GM23338 (cell line): ENCODE measurements around the gene TCF3. TPM values are rescaled to one million over a fixed set of nuclear protein-coding genes. Genes with fewer than 3 reads are reported as not detected.

ENCODE experiments used
- ATAC-seq: fragments of 200-7000 bp; cut with Tn5 transposase; 3 replicates; pipeline ENCODE4 v1.9.1; 2020
- DNase-seq: peaks from one replicate; pipeline ENCODE4 v3.0.0-alpha.2; 2015; ENCODE audit warnings: low spot score
- H2AFZ ChIP-seq: fragments of 200-600 bp; sonication (generic); 2 replicates; pipeline ENCODE4 v1.8.0; 2016; ENCODE audit warnings: antibody characterized with exemption, mild to moderate bottlenecking, moderate library complexity
- H3F3A ChIP-seq: fragments of 200-600 bp; sonication (generic); replicated peaks from 2 replicates; pipeline ENCODE4 v1.8.0; 2017; ENCODE audit warnings: antibody characterized with exemption, mixed run types, low read depth
- H3K27ac ChIP-seq: fragments of 200-600 bp; sonication (generic); 2 replicates; pipeline ENCODE4 v1.6.1; 2016; ENCODE audit warnings: low read depth
- H3K27me3 ChIP-seq: fragments of 200-600 bp; sonication (generic); 2 replicates; pipeline ENCODE4 v1.8.0; 2016; ENCODE audit warnings: mild to moderate bottlenecking, mixed run types, moderate library complexity; ENCODE audit not compliant: insufficient read depth
- H3K36me3 ChIP-seq: fragments of 200-600 bp; sonication (generic); 2 replicates; pipeline ENCODE4 v1.8.0; 2016; ENCODE audit warnings: mild to moderate bottlenecking; ENCODE audit not compliant: insufficient read depth
- H3K4me1 ChIP-seq: fragments of 200-600 bp; sonication (generic); 2 replicates; pipeline ENCODE4 v1.8.0; 2016; ENCODE audit warnings: mild to moderate bottlenecking, moderate library complexity; ENCODE audit not compliant: insufficient read depth
- H3K4me2 ChIP-seq: fragments of 200-600 bp; sonication (generic); 2 replicates; pipeline ENCODE4 v1.7.1; 2017; ENCODE audit warnings: mixed run types
- H3K4me3 ChIP-seq: fragments of 200-600 bp; sonication (generic); 2 replicates; pipeline ENCODE4 v1.6.1; 2016; ENCODE audit warnings: mixed run types
- H3K79me2 ChIP-seq: fragments of 200-600 bp; sonication (generic); replicated peaks from 2 replicates; pipeline ENCODE4 v1.8.0; 2017; ENCODE audit warnings: mild to moderate bottlenecking; ENCODE audit not compliant: insufficient read depth
- H3K9me2 ChIP-seq: fragments of 200-600 bp; sonication (generic); 2 replicates; pipeline ENCODE4 v1.8.0; 2017; ENCODE audit not compliant: insufficient read depth
- H4K20me1 ChIP-seq: fragments of 200-600 bp; sonication (generic); replicated peaks from 2 replicates; pipeline ENCODE4 v1.8.0; 2017; ENCODE audit warnings: mild to moderate bottlenecking; ENCODE audit not compliant: insufficient read depth
- H3K27ac Mint-ChIP-seq: 2 replicates; pipeline ENCODE4 v1.8.0; 2020; ENCODE audit warnings: inconsistent platforms, mild to moderate bottlenecking, moderate library complexity, mixed read lengths
- H3K27me3 Mint-ChIP-seq: 3 replicates; pipeline ENCODE4 v1.8.0; 2022; ENCODE audit warnings: low read depth, mild to moderate bottlenecking, moderate library complexity, mixed read lengths, inconsistent platforms; ENCODE audit not compliant: insufficient read depth, poor library complexity
- H3K36me3 Mint-ChIP-seq: 3 replicates; pipeline ENCODE4 v1.8.0; 2021; ENCODE audit warnings: low read depth, mild to moderate bottlenecking, inconsistent platforms, moderate library complexity, mixed read lengths
- H3K4me1 Mint-ChIP-seq: 3 replicates; pipeline ENCODE4 v1.8.0; 2020; ENCODE audit warnings: mild to moderate bottlenecking, inconsistent platforms, mixed read lengths
- H3K4me3 Mint-ChIP-seq: 3 replicates; pipeline ENCODE4 v1.8.0; 2021; ENCODE audit warnings: moderate library complexity, mild to moderate bottlenecking, inconsistent platforms, mixed read lengths
- H3K9me3 Mint-ChIP-seq: 3 replicates; pipeline ENCODE4 v1.8.0; 2020; ENCODE audit warnings: moderate library complexity, mild to moderate bottlenecking, inconsistent platforms, mixed read lengths
- CREB1 ChIP-seq: fragments of 250-450 bp; sonication (Bioruptor Pico); IDR thresholded peaks from 2 replicates; pipeline ENCODE4 v1.5.0; 2020; ENCODE audit warnings: low read depth, mild to moderate bottlenecking, moderate library complexity
- CTCF ChIP-seq, 2 experiments: fragments of 200-600 bp in 1 of 2; sonication (generic) in 1 of 2; conservative IDR thresholded peaks; 2 replicates each; pipeline versions ENCODE4 v1.5.1 to v1.6.1; 2016 to 2017; ENCODE audit warnings: antibody characterized with exemption in 2 of 2, low read depth in 2 of 2, mild to moderate bottlenecking in 2 of 2, moderate library complexity in 1 of 2
- EZH2phosphoT487 ChIP-seq: fragments of 200-600 bp; sonication (generic); IDR thresholded peaks from one replicate; pipeline ENCODE4 v1.8.1; 2018; ENCODE audit warnings: antibody characterized with exemption; ENCODE audit not compliant: unreplicated experiment
- JUNB ChIP-seq: IDR thresholded peaks from one replicate; pipeline ENCODE4 v1.6.1; 2016; ENCODE audit warnings: antibody characterized with exemption; ENCODE audit not compliant: unreplicated experiment
- NANOG ChIP-seq: IDR thresholded peaks from 2 replicates; pipeline ENCODE4 v1.6.1; 2016; ENCODE audit warnings: antibody characterized with exemption, borderline replicate concordance
- REST ChIP-seq: IDR thresholded peaks from one replicate; pipeline ENCODE4 v1.6.1; 2018; ENCODE audit warnings: antibody characterized with exemption; ENCODE audit not compliant: unreplicated experiment
- ZNF114 ChIP-seq: fragments of 250-450 bp; sonication (Bioruptor Pico); IDR thresholded peaks from 2 replicates; pipeline ENCODE4 v1.5.0; 2020; ENCODE audit warnings: mild to moderate bottlenecking, moderate library complexity
- ZNF462 ChIP-seq: fragments of 250-450 bp; sonication (Bioruptor Pico); IDR thresholded peaks from 2 replicates; pipeline ENCODE4 v1.5.0; 2020; ENCODE audit warnings: mild to moderate bottlenecking, moderate library complexity
- polyA plus RNA-seq: library from polyadenylated mRNA; unstranded; fragments of >200 nt; fragmentation: Nextera tagmentation; extraction: Ambion mirVana; gene quantifications from 2 replicates; pipeline ENCODE4 v1.2.1, GENCODE V29; 2016
- total RNA-seq: library from RNA; depleted of rRNA; stranded (reverse); fragments of >200 nt; shearing (Covaris generic); gene quantifications from 2 replicates; pipeline ENCODE4 v1.2.3, GENCODE V29; 2014

Gene TCF3
- total and polyA plus RNA-seq, 2 experiments from 2014 or later = 166 to 383 TPM

- H3K9me2 ChIP-seq = no peaks in the 10 kb centered on the region
- Mint-ChIP-seq H3K4me3 (no peak overlapping the region), H3K27ac (no peak overlapping the region), H3K9me3 (peaks cover 3% of the 10 kb centered on the region; the same call in 1 of the 3 replicates), H3K4me1 (peaks cover 18% of the 10 kb centered on the region), H3K27me3 (peaks cover 29% of the 10 kb centered on the region), H3K36me3 (peaks cover 72% of the 10 kb centered on the region)
- H3K4me3 ChIP-seq = no peak overlapping the region
- H3K27me3 ChIP-seq = no peaks in the 10 kb centered on the region
- no peak overlapping the region for H3K4me2 ChIP-seq
- H3K4me1 ChIP-seq = no peaks in the 10 kb centered on the region
- no peak for ATAC-seq
- peaks cover 9% of the 10 kb centered on the region for H3K79me2 ChIP-seq
- DNase-seq = no peak
- H3K27ac ChIP-seq = no peak overlapping the region
- H2AFZ ChIP-seq = no peak overlapping the region
- peaks cover 20% of the 10 kb centered on the region; the same call in 1 of the 2 replicates for H3F3A ChIP-seq
- H3K36me3 ChIP-seq = peaks cover 14% of the 10 kb centered on the region
- TF ChIP-seq NANOG = no peak
- TF ChIP-seq CTCF (conservative IDR thresholded peaks at IDR 0.05; ENCODE audit: low read depth in 2 of 2) = no peak
- no peak for TF ChIP-seq ZNF462 (CRISPR knock-in tag)
- TF ChIP-seq JUNB = no peak
- no peak for TF ChIP-seq REST
- no peak for TF ChIP-seq EZH2phosphoT487
- no peak for TF ChIP-seq CREB1
- no peak for TF ChIP-seq ZNF114 (CRISPR knock-in tag)
- peaks cover 25% of the 10 kb centered on the region for H4K20me1 ChIP-seq
Measured at GRCh38 chr19:1621574-1621973, 30.8 kb downstream of the TCF3 start.
